Right hindlimb (tissue), 1 donor: ENCODE data around the gene S100A7A.
"Not testable (repeated sequence)": the region's sequence is repeated elsewhere in the genome, so short reads cannot be mapped to it uniquely, and the experiment has no call there.

Experiments used
- DNase-seq: peaks from one replicate; pipeline ENCODE4 v3.0.0-alpha.2; 2018

The S100A7A gene

DNA sequence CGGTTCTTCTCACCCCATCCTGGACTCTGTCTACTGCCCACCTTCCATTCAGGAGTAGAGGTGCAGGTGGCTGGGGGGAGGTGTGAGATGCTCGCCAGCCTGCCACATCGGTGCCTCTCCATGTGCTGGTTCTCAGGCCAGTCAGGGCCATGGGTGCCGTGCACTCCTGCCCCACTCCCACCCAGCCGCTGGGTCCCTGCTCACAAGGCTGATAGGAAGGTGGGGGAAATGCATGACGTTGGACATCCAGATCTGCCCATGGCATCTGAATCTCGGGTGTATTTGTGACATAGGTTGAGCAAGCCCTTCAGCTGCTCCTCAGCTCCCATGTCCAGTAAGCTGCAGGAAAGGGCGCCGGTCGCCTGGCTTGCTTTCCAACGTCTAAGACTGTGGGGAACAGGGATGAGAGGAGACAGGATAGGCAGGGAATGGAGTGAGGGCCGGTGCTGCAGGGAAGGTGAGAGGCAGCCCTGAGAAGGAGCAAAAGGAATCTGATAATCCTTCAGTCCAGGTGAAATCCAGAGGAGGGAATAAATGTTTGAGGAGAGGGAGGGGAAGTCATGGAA is 11.8 kb downstream of the S100A7A start:
- DNase-seq = no peak

DNA sequence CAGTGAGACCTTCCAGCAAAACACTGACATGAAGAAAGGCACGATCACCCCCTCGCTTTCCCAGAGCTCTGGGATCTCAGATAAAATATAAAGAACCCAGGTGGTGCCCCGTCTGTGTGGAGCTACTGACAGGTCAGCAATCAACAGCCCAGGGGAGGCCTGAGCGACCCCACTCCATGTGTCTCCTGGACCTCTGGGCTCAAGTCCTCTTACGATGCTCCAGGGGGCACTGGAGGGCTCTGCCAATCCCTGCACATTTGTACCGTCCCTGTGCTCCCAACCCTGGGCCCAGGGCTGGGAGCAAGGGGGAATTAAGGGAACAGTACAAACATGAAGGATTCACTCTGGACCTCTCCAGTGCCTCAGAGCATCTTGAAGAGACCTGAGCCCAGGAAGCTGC is 12.5 kb downstream of the S100A7A start:
- no peak for DNase-seq

DNA sequence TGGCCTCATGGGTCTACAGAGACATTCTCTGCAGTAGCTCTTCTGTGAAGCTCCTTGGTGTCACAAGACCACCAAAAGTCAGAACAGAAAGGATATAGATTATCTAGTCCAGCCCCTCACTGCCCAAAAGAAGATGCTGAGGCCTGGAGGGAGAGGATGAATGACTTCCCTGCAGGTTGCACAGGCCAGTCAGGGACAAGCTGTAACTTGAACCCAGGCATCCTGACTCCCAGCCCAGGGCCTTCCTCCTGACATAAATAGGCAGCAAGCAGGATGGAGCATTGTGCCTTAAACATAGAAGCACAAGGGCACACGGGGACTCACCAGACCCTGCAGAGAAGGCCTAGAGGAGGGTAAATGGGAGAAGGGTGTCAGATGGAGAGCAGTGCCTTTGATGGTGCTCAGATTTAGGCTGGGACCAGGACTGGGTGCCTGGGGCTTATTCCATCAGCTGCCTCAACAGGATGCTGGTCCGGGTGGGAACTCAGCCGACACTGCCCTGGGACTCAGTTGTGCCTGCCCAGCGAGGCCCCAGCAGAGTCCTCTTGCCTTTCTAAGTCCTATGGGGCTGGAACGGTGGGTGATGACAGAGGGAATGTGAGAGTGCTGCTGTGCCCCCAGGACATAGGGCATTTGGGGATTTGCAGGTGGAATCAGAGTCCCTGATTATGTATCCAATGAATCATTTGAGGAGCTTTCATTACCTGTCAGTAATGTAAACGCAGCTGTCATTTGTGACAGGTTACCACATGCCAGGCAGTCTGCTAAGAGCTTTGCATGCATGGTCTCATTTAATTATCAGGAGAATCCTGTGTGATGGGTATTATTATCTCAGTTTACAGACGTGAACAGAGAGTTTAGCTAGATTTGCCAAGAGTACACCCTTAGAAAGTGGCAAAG is 13.2 kb downstream of the S100A7A start:
- DNase-seq = no peak

DNA sequence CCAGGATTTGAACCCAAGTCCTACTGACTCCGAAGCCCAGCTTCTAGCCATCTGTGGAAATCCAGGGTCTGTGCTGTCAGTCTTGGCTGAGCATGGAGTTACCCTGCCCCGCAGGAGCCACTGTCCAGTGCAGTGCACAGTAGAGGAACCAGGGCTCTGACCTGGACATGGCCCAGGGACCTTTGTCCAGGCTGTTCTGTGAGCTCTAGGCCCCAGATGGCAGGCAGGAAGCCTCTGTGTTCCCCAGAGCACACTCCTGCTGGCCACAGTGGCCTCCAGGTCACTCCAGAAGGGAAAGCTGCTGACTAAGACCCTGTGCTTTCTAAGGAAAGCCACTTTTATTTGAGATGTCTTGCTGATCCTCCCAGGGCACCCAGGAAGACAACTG is 13.8 kb downstream of the S100A7A start:
- DNase-seq = no peak

DNA sequence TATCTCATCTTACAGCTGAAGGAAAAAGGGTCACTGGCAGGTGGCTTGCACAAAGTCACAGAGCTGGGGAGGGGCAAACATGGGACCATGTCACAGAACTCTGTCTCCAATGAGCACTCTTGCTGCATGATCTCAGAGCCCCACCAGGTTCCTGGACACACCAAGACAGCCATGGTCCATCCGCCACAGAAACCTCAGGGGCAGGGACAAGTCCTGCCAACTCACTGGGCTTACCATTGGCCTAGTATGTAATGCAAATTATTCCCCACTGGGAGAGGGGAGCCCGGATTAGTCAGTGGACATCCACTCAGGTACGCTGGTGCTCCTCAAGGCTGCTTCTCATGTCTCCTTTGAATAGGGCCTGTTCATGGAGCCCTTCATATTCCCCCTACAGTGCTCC is 14.2 kb downstream of the S100A7A start:
- DNase-seq = no peak

DNA sequence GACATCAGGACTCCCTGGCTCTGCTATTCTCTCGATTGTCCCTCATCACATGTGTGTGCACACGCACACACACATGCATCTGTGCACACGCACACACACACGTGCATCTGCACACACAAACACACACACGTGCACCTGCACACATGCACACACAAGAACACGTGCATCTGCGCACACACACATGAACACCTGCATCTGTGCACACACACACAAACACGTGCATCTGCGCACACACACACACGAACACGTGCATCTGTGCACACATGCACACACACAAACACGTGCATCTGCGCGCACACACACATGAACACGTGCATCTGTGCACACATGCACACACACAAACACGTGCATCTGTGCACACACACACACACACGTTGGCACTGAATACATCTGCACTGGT is 14.7 kb downstream of the S100A7A start:
- no peak for DNase-seq

DNA sequence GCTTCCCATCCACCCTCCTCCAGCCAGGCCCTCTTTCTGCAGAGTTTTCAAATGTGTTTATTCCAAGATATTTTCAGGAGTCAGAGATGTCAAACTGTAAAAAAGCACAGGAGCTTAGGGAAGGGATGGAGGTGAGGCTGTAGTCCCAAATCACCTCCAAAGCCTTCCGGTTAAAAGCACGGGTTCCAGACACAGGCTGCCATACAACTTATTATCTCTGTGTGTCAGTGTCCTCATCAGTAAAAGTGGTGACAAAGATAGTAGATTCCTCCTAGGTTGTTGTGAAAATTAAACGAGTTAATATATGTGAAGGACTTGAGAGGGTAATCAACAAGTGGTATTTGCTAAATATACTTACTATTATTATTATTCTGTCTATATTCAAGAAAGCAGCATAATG is 15.1 kb downstream of the S100A7A start:
- no peak for DNase-seq

DNA sequence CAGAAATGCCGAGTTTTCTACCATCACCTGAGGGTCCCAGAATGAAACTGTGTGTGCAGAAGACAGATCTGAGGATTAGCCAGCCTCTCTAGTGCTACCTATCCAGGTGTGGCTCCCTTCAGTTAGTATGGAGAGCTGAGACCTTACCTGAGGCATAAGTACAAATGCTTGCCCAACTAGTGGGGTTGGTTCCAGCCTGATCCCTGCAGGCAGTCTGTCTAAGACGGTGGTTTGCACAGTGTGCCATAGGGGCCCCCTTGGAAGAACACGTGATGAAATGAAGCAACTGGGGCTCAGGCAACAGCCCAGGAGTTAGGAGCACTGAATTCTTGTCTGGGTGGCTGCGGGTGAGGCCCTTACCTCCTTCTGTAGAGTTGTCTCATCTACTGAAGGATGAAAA is 15.6 kb downstream of the S100A7A start:
- DNase-seq = no peak

DNA sequence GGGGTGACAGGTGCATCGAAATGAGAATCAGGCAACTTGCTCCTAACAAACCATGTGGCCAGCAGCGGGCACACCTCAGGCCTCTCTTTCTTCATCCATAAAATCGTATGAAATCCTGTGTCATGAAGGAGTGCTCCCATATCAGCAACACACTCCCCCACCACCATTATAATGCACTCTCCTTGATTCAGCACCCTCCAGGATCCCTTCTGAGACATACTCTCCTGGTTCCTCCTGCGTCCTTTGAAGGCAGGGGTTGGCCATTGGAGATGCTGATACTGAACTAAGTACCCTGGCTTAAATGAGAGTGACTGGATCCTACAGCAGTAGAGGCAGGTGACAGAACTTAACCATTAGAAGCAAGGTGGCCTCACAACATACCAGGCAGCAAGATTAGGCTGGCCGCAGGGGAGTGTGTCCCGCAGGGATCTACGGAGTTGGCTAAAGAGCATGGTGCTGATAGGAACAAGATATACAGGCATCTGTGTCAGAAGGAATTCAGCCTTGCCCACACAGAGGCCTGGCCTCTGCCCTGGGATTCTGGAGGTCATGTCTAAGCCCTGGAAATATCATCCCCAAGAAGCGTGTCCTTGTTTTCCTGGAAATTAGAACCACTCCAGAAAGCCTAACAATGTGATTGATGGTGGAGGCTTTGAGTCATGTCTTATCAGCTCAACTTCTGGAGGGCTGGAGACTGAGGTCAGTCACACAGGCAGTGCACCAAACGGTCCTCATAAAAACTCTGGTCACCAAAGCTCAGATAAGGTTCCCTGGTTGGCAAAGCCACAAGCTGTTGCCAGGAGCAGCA is 16.8 kb downstream of the S100A7A start:
- no peak for DNase-seq

DNA sequence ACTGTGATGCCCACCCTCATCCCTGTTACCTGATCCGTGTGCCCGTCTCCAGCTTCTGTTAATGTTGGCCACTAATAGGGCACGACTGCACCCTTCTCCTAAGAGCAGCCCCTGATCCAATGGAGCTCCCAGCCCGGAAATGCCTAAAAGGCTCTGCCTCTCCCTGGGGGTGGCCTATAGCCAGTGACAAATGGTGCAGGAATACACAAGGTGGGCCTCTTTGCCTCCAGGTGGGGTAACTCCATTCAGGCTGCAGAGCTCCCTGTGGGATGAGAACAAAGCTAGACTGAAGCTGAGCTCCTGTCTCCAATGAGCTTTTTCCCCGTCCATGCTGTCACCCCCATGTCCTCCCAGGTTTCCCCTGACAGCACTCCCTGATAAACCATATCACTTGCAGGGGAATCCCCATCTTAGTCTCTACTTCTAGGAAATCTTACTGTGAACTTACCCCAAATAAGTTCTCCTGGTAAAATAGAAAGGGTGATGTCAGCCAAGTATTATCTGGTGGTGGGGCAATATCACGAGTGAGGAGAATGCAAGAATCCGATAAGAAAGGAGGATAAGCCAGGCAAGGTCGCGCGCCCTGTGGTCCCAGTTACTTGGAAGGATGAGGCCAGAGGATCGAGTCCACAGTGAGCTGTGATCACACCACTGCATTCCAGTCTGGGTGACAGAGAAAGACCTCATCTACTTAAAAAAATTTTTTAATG is 18.6 kb downstream of the S100A7A start:
- no peak for DNase-seq

DNA sequence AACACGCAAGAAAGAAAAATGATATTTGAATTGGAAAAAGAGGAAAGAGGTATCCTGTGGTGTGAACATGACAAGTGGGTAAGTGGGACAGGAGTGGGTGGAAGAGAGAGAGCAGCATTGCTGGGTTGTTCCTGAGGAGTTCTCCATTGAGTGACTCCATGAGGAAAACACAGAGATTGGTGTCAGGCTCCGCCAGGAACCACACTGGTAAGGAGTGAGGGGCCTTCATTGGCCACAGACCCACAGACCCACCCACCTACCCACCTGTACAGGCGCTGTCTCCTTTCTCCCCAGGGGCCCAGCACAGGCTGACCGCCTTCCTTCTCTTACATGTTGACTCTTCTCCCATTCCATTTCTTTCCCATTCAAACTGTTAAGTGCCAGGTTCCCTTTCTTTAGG is 20.9 kb downstream of the S100A7A start:
- DNase-seq = no peak

DNA sequence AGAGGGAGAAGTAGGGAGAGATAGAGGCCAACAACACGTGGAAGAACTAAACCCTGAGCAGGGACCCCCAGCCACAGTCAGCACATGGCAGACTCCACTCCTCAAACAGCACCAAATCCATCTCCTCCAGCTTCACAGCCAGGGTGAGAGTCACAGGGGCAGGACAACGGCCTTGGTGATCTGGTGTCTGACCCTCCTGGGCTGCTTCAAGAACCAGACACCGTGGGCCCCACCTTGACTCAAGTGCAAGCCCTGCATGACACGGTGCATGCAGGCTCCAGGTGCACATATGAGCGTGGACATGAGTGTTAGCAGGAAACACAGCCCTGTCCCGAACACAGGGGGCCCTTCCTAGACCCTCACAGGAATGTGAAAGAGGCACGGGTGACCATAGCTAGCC is 22.3 kb downstream of the S100A7A start:
- no peak for DNase-seq

DNA sequence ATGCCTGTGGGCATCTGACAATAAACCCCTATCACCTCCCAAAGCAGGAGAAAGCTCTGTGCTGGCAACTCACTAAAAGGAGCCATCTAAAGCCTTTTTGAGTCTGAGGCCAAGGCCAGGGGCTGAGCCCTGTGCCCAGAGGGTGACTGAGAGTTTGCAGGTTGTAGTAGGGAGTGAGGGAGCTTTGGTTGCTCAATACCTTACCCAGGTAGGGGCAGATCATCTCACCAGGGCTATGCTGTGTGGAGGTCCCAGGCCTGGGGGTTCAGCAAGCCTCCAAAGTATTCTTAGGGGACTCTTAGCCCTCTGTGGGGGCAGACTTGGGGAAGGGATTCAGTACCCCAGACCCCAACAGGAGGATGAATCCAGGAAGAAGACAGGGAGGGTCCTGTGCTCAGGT is 23.0 kb downstream of the S100A7A start:
- DNase-seq = no peak

DNA sequence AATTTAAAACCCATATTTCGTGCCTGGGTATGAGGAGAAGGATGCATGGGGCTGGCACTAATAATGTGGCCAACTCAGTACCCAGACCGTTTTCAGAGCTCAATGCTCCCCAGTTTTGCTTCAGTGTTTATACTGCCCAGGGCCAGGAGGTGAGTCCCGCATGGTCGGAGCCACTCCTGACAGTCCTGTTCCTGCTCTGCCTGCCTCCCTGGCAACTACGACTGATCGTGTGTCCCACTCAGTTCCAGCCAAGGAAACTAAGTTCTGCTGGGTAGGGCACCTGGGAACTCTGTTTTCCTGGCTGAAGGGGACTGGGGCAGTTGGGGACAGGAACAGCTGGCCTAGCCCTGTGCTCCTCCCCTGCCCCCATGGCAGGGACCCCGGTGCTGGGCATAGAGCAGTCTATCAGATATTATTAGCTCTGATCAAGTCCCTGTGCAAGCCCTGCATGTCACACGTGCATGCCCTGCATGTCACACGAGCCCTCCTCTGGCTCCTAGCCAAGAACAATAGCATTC is 25.0 kb downstream of the S100A7A start:
- DNase-seq = no peak

DNA sequence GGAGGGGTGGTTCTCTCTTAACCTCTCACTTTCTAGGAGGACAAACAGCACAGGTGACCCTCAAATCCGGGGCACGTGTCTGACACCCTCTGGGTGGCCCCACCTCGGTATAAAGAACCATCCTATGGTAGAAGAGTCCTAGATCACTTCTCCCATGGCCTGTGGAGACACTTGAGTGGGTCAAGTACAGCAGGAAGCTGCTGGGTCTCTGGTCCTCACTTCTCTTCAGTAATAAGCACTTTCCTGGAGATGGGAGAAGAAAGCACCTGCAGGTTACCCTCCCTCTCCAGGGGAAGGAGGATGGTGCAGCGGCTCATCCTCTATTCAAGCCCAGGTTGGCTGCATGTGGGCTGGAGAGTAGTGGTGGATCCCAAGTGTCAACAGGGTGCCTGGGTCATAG is 27.2 kb downstream of the S100A7A start:
- DNase-seq = no peak

DNA sequence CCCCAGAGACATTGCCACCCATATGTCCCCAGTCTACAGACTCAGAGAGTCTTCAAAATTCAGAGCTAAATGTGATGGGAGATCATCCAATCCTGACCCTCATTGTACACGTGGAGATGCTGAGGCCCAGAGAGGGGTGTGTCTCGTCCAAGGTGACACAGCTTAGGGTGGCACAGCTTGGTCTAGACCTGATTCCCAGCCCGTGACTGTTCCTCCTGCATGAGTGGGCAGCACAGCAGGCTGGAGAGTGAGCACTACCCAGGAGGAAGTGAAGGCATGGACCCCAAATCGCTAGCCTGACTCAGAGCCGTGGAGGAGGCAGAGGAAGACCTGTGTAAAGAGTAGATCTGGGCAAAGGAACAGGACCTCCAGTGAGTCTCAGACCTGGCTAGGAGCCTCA is 27.8 kb downstream of the S100A7A start:
- no peak for DNase-seq

DNA sequence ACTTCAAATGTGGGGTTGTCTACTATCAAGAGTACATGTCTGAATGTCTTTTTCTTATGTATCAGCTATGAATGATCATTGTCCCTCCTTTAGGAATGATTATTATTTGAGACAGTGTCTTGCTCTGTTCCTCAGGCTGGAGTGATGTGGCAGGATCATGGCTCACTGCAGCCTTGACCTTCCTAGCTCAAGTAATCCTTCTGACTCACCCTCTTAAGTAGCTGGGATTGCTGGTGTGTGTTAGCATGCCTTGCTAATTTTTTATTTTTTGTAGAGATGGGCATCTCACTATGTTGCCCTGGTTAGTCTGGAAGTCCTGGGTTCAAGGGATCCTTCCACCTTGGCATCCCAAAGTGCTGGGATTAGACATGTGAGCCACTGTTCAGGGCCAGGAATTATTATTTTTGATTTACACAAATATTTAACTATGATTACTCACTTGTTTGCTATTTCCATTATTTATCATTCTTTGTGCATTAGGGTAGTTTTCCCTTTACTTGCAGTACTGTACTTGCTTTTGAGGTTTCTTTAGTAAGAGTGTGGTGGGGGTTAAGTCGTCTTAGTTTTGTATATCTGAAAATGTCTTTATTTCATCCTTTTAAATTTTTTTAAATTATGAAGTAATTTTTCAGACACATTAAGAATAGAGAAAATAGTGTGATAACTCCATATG is 31.3 kb downstream of the S100A7A start:
- DNase-seq = no peak

DNA sequence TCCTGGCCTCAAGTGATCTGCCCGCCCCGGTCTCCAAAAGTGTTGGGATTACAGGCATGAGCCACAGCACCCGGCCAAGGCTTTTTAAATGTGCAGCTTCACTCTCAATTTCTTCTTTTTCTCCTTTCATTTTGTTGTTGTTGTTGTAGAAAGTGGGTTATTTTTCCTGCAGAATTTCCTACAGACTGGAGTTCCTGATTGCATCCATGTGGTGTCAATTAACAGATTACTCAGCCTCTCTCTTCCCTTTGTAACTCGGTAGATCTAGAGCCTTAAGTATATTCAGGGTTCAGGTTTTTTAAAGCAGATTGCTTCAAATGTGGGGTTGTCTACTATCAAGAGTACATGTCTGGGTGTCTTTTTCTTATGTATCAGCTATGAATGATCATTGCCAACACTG is 32.5 kb downstream of the S100A7A start:
- not testable (repeated sequence) for DNase-seq

DNA sequence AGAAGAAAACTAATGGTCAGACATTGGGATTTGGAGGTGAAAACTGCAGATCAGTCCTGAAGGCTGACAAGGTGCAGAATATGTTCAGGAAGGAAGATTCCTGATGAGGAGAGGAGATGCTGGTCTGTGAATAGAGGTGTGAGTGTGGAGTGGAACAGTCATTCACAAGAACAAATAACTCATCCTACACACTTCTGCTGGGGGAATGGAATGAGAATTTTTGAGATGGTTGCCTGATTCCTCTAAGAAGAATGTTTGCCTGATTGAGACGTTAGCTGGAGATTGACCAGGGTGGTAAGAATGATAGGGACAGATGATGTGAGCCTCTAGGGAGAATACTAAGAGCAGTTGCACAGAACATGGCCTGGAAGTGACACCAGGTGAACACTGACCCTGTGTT is 40.1 kb downstream of the S100A7A start:
- no peak for DNase-seq

DNA sequence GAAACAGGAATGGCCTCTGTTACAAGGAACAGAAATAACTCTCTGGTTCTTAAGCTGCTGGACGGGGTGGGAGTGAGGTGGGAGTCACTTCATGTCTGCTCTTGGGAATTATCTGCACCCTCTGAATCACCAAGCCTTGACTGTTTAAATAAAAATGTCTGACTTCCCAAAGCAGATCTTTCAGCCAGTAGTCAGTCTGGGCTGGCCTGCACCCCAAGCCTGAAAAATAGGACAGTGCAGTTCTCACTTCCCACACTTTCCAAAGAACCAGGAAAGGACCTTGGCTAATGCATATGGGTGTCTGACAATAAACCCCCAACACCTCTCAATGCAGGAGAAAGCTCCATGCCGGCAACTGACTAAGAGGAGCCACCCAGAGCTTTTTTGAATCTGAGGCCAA is 43.3 kb downstream of the S100A7A start:
- no peak for DNase-seq

DNA sequence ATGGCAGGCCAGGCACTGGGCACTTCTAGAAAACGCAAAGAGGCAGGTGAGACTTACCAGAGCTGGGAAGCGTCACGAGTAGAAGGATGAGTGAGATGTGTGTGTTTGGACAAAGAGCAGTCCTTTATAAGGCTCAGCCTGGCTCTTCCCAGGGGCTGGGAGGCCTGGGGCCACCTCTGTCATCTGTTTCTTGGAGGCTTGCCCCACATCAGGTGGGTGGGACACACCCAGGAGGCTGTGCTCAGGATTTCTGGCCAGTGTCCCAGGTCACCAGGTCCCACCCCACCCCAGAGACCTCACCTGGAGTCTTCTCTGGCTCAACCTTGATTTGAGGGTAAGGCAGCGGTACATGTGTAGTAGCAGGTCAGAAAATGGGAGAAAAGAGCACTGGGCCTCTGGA is 44.2 kb downstream of the S100A7A start, which contains the start of gene S100A7:
Gene S100A7, minus strand, starts transcription at position 101 of the 400 bp plus-strand sequence. CDS start 1,638 bp downstream, outside the sequence.
- no peak for DNase-seq

DNA sequence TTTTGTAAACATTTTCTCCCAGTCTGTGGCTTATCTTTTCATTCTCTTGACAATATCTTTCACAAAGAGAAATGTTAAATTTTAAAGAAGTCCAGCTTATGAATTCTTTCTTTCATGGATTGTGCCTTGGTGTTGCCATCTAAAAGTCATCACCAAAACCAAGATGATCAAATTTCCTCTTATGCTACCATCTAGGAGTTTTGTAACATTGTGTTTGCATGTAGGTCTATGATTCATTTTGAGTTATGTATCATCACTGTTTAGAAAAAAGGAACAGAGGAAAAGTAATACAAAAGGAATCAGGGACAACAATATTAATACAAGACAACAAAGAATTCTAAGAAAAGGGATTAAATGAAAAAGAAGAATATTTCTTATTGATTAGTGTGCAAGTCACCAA is 46.4 kb downstream of the S100A7A start:
- DNase-seq = not testable (repeated sequence)
